HepG2 (cell line): ENCODE results near the gene CD3D. TPM values are rescaled to one million over a fixed set of nuclear protein-coding genes. Genes with fewer than 3 reads are reported as not detected.

Experiments used
- ATAC-seq: fragments of 200-7000 bp; cut with Tn5 transposase; 3 replicates; pipeline ENCODE4 v1.9.1; 2020; ENCODE audit warnings: mild to moderate bottlenecking, moderate library complexity
- BruUV-seq: library from RNA; stranded (reverse); fragments of 400-500 nt; replicated peaks from 2 replicates; lab custom pipeline; 2021; lab: Mats Ljungman, UMichigan
- CTCF ChIA-PET: fragments of 300-600 bp; formaldehyde crosslinking; extraction: SDS; loops from one replicate; lab custom pipeline; 2021; ENCODE audit warnings: low total read pairs, inconsistent platforms, low intra/inter-chr PET ratio; lab: Yijun Ruan, JAX
- POLR2A ChIA-PET: fragments of 350-600 bp; sonication (Branson Sonifier 250); formaldehyde crosslinking; loops from one replicate; lab custom pipeline; 2020; ENCODE audit warnings: antibody characterized with exemption, inconsistent platforms; lab: Yijun Ruan, JAX
- DNase-seq: peaks from one replicate; pipeline ENCODE4 v3.0.0-alpha.2; 2015; ENCODE audit warnings: low spot score
- FAIRE-seq: peaks from 3 replicates; lab custom pipeline; 2011; peaks lifted over from hg19 to GRCh38; lab: Jason Lieb, UNC
- H2AFZ ChIP-seq: one replicate; pipeline ENCODE4 v1.6.1; 2011; ENCODE audit warnings: low read length, inconsistent platforms
- H3K27ac ChIP-seq: fragments of 300-600 bp; 3 replicates; pipeline ENCODE4 v1.8.0; 2011; ENCODE audit warnings: mixed run types, mild to moderate bottlenecking, mixed read lengths, low read length, inconsistent platforms; ENCODE audit not compliant: insufficient read depth; ENCODE audit errors: extremely low read length
- H3K27me3 ChIP-seq, 2 experiments: fragments of 200-600 bp in 1 of 2; 2 replicates in 1 of 2; 3 replicates in 1 of 2; pipeline versions ENCODE4 v1.6.0 to v1.8.0; 2011; ENCODE audit warnings: low read length in 2 of 2, mild to moderate bottlenecking in 2 of 2, moderate library complexity in 2 of 2, inconsistent platforms in 1 of 2; ENCODE audit not compliant: insufficient read depth in 2 of 2, control insufficient read depth in 1 of 2
- H3K36me3 ChIP-seq, 2 experiments: fragments of 200-600 bp in 1 of 2; replicated peaks in 1 of 2; 2 replicates in 1 of 2; 3 replicates in 1 of 2; pipeline versions ENCODE4 v1.5.1 to v1.8.0; 2011; ENCODE audit warnings: low read length in 2 of 2, inconsistent platforms in 1 of 2; ENCODE audit not compliant: insufficient read depth in 2 of 2, control insufficient read depth in 1 of 2
- H3K4me1 ChIP-seq: 2 replicates; pipeline ENCODE4 v1.5.1; 2012; ENCODE audit warnings: low read length, inconsistent platforms; ENCODE audit not compliant: insufficient read depth
- H3K4me2 ChIP-seq: 2 replicates; pipeline ENCODE4 v1.6.0; 2011; ENCODE audit warnings: low read depth, low read length, inconsistent platforms
- H3K4me3 ChIP-seq, 3 experiments: fragments of 200-600 bp in 1 of 3; sonication (generic), shearing (Covaris generic) in 1 of 3; replicated peaks in 1 of 3; 2 replicates each; pipeline ENCODE4 v1.5.1; 2011 to 2016; ENCODE audit warnings: low read length in 3 of 3, inconsistent platforms in 2 of 3, low read depth in 2 of 3, mild to moderate bottlenecking in 2 of 3, control low read depth in 1 of 3, mixed read lengths in 1 of 3; ENCODE audit not compliant: insufficient read depth in 1 of 3
- H3K79me2 ChIP-seq: one replicate; pipeline ENCODE4 v1.6.1; 2011; ENCODE audit warnings: low read length, inconsistent platforms; ENCODE audit not compliant: insufficient read depth
- H3K9ac ChIP-seq: 2 replicates; pipeline ENCODE4 v1.6.0; 2011; ENCODE audit warnings: mild to moderate bottlenecking, low read depth, low read length, inconsistent platforms; ENCODE audit not compliant: insufficient read depth
- H3K9me3 ChIP-seq: 2 replicates; pipeline ENCODE4 v1.5.1; 2012; ENCODE audit warnings: mild to moderate bottlenecking, low read length
- H4K20me1 ChIP-seq: 2 replicates; pipeline ENCODE4 v1.6.0; 2011; ENCODE audit warnings: inconsistent platforms, mild to moderate bottlenecking, low read length, moderate library complexity; ENCODE audit not compliant: insufficient read depth
- ASH2L ChIP-seq: fragments of 300-600, 200-600 bp; sonication (generic); IDR thresholded peaks from 2 replicates; pipeline ENCODE4 v1.7.0; 2017; ENCODE audit warnings: low read depth, mild to moderate bottlenecking, moderate library complexity, mixed read lengths, low read length; ENCODE audit not compliant: insufficient read length
- FUBP1 ChIP-seq: sonication (generic); formaldehyde crosslinking; IDR thresholded peaks from 2 replicates; pipeline ENCODE4 v1.5.1; 2020; ENCODE audit warnings: missing genetic modification reagents, mild to moderate bottlenecking, borderline replicate concordance
- HNRNPK ChIP-seq: fragments of 200-400 bp; formaldehyde crosslinking; IDR thresholded peaks from 2 replicates; pipeline ENCODE4 v1.6.1; 2018; ENCODE audit warnings: low read length, low read depth, moderate library complexity, mild to moderate bottlenecking; ENCODE audit not compliant: poor library complexity, severe bottlenecking
- KDM5A ChIP-seq: fragments of 200-600 bp; sonication (generic); IDR thresholded peaks from 2 replicates; pipeline ENCODE4 v1.7.0; 2018; ENCODE audit warnings: antibody characterized with exemption, mild to moderate bottlenecking, low read length, borderline replicate concordance
- NFKBIZ ChIP-seq: IDR thresholded peaks from 2 replicates; pipeline ENCODE4 v1.6.1; 2018; ENCODE audit warnings: missing genetic modification reagents, missing compliant biosample characterization
- NR3C1 ChIP-seq: sonication (generic); formaldehyde crosslinking; IDR thresholded peaks from 2 replicates; pipeline ENCODE4 v1.4.0; 2020; ENCODE audit warnings: missing genetic modification reagents
- PLRG1 ChIP-seq: fragments of 450-650 bp; conservative IDR thresholded peaks from 2 replicates; pipeline ENCODE4 v1.6.1; 2016
- REXO4 ChIP-seq: sonication (generic); formaldehyde crosslinking; IDR thresholded peaks from 2 replicates; pipeline ENCODE4 v1.8.0; 2022; ENCODE audit warnings: missing genetic modification reagents, mild to moderate bottlenecking, borderline replicate concordance
- ZBTB42 ChIP-seq: sonication (generic); formaldehyde crosslinking; IDR thresholded peaks from 2 replicates; pipeline ENCODE4 v1.5.0; 2020; ENCODE audit warnings: mild to moderate bottlenecking, missing genetic modification reagents
- ZKSCAN8 ChIP-seq: IDR thresholded peaks from 2 replicates; pipeline ENCODE4 v1.6.1; 2016; ENCODE audit warnings: borderline replicate concordance, missing genetic modification reagents, missing compliant biosample characterization
- ZNF20 ChIP-seq: sonication (generic); formaldehyde crosslinking; IDR thresholded peaks from 2 replicates; pipeline ENCODE4 v1.4.0; 2020; ENCODE audit warnings: mild to moderate bottlenecking, moderate library complexity, missing genetic modification reagents
- ZNF333 ChIP-seq: sonication (generic); formaldehyde crosslinking; IDR thresholded peaks from 2 replicates; pipeline ENCODE4 v1.4.0; 2020; ENCODE audit warnings: mild to moderate bottlenecking, missing genetic modification reagents, borderline replicate concordance
- ZNF446 ChIP-seq: sonication (generic); formaldehyde crosslinking; IDR thresholded peaks from 2 replicates; pipeline ENCODE4 v1.5.0; 2020; ENCODE audit warnings: mild to moderate bottlenecking, missing genetic modification reagents
- ZNF547 ChIP-seq: sonication (generic); formaldehyde crosslinking; IDR thresholded peaks from 2 replicates; pipeline ENCODE4 v1.5.1; 2020; ENCODE audit warnings: mild to moderate bottlenecking, missing genetic modification reagents
- ZNF598 ChIP-seq: sonication (generic); formaldehyde crosslinking; IDR thresholded peaks from 2 replicates; pipeline ENCODE4 v1.5.1; 2020; ENCODE audit warnings: mild to moderate bottlenecking, missing genetic modification reagents, borderline replicate concordance
- WGBS: methylation state at CpG from one replicate; pipeline ENCODE4 v1.1.6; 2017; ENCODE audit warnings: low lambda C conversion rate; 5-methylcytosine and 5-hydroxymethylcytosine counted together
- in situ Hi-C: cut with HindIII; loops from 2 replicates; pipeline ENCODE4 v1.10.0; 2017; ENCODE audit warnings: low pct_unique_long_range_greater_than_20kb; ENCODE audit not compliant: extremely low pct_ligation_motif_present
- intact Hi-C: fragments of 100-400 bp; cut with micrococcal nuclease; formaldehyde crosslinking; loops from one replicate; pipeline ENCODE4 v1.10.0; 2022; ENCODE audit not compliant: unreplicated experiment
- polyA plus RNA-seq, 8 experiments: library from polyadenylated mRNA; depleted of rRNA in 3 of 8; stranded (reverse) in 7 of 8; unstranded in 1 of 8; fragments of >200 nt; fragmentation: Illumina TruSeq in 4 of 8; extraction: Trizol in 4 of 8; gene quantifications; 2 replicates each; pipeline versions ENCODE4 v1.2.1 to v1.2.3, GENCODE V29; 2011 to 2016; ENCODE audit warnings: low read depth in 4 of 8, missing spikeins in 1 of 8, mixed read lengths in 1 of 8; ENCODE audit not compliant: insufficient read depth in 1 of 8
- total RNA-seq, 5 experiments: library from RNA; depleted of rRNA; stranded (reverse); fragments of >200 nt; fragmentation: Illumina TruSeq; extraction: Trizol; gene quantifications; 2 replicates each; pipeline ENCODE4 v1.2.3, GENCODE V29; 2016; ENCODE audit warnings: low read depth in 1 of 5

Gene CD3D
- total and polyA plus RNA-seq, 2 of the 13 experiments (the other 11 are each of a cell fraction or from before 2014, with no cell fraction given): 0.66 to 6.6 TPM

GRCh38 chr11:118373263-118373662, 30.8 kb upstream of the CD3D start:
- ATAC-seq (no peak), FAIRE-seq (no peak), DNase-seq (no peak)
- in situ Hi-C loops (no loop called here), intact Hi-C loops (no loop called here)
- ChIA-PET CTCF (no interaction called here), POLR2A (no interaction called here)
- no peaks in the 10 kb centered on the region for H3K27me3 ChIP-seq
- no peak overlapping the region for H3K27ac ChIP-seq
- H3K4me1 ChIP-seq: no peaks in the 10 kb centered on the region
- no peaks in the 10 kb centered on the region for H4K20me1 ChIP-seq
- WGBS: 91% methylated on average over 2 of the region's 2 CpGs
- H3K9me3 ChIP-seq: no peaks in the 10 kb centered on the region
- H3K36me3 ChIP-seq: peaks cover 25 to 79% of the 10 kb centered on the region in 2 experiments
- H3K9ac ChIP-seq: no peak overlapping the region
- BruUV-seq: no TSS peak
- H3K4me3 ChIP-seq: no peak overlapping the region
- no peak for TF ChIP-seq REXO4
- TF ChIP-seq ZKSCAN8: no peak
- TF ChIP-seq ZNF20 (CRISPR knock-in tag): no peak
- no peak for TF ChIP-seq ZBTB42
- no peak for TF ChIP-seq NR3C1 (CRISPR knock-in tag)
- no peak for TF ChIP-seq ZNF446
- no peak for TF ChIP-seq ASH2L
- no peak for TF ChIP-seq ZNF598
- TF ChIP-seq ZNF547 (CRISPR knock-in tag): no peak
- TF ChIP-seq FUBP1: no peak
- no peak for TF ChIP-seq NFKBIZ (CRISPR knock-in tag)
- no peak for TF ChIP-seq PLRG1
- no peak for TF ChIP-seq ZNF333 (CRISPR knock-in tag)
- TF ChIP-seq HNRNPK: no peak
- TF ChIP-seq KDM5A: no peak
- H3K4me2 ChIP-seq: no peak overlapping the region
- no peaks in the 10 kb centered on the region for H3K79me2 ChIP-seq
- H2AFZ ChIP-seq: no peak overlapping the region
